ENCODE results near the gene ARHGAP10. TPM values are rescaled to one million over a fixed set of nuclear protein-coding genes. Genes with fewer than 3 reads are reported as not detected.

The ARHGAP10 gene
- total RNA-seq, 2 experiments from 2014 or later = 6.5 to 6.6 TPM

Small RNA genes lying within 50 kb of the gene (microRNA-seq; reads per million reads assigned to microRNA genes)
- not detected for gene MIR4799

Other genes with a start within 250 kb of the ARHGAP10 start
- 10 to 100 TPM; 22.5 to 24.0 TPM for gene TMEM184C, start 114.7 kb upstream of the ARHGAP10 start, total RNA-seq
- 10 to 100 TPM; 12.0 to 12.5 TPM for gene PRMT9, start 47.9 kb upstream of the ARHGAP10 start, total RNA-seq

All from activated naive CD8-positive, alpha-beta T cell treated with anti-CD3 and anti-CD28 coated beads, Interleukin-2, amount 10 ng/mL, durations not matched to agents 7 days and 5 days (primary cell).